ENCODE data around the gene IWS1. TPM values are rescaled to one million over a fixed set of nuclear protein-coding genes. Genes with fewer than 3 reads are reported as not detected.

IWS1 gene
- total RNA-seq, 1 donor from 2014 or later, result 39.3 TPM

DNA sequence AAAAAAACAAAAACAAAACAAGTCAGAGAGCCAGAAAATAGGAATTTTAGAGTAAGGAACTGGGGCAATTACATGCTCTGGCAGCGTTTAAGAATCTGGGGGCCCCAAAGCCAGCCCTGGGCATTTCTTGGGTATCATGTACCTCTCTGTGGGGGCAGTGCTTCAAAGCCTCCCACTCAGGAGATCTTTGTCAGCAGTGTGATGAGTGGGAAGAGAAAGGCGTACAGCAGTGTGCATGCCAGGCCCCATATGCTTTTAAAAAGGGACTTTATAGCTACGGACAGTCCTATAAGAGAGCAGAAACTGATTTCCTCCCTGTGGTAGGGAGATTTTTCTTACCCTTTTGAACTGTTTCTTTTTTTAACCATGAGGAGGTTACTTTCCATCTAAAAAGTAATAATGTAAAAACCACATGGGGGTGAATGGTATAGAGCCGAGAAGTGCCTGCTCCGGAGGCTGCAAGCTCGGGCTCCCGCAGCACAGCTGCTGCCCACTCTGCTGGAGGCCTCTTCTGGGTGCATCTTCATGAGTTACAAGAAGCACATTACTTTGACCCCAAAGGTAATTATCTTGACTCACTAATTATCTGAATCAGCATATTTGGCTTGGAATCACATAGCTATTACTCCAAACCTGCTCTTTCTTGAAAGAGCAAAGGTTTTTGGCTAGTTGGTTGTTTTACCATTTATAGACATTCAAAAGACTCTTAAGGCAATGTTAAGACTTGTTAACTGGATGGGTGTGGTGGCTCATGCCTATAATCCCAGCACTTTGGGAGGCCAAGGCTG, 61.6 kb downstream of the IWS1 start:
- Histone ChIP-seq H3K36me3 (peaks cover 10% of the 10 kb centered on the region), H3K4me3 (no peak overlapping the region), H3K27me3 (no peaks in the 10 kb centered on the region), H3K4me1 (no peaks in the 10 kb centered on the region), H3K9me3 (no peaks in the 10 kb centered on the region), H3K27ac (no peak overlapping the region)
- intact Hi-C loops (cut with DNase I), result no loop called here
- TF ChIP-seq CTCF (IDR thresholded peaks at IDR 0.05), result no peak
- no peak for ATAC-seq
- DNase-seq, result no peak

- ATAC-seq (peak; percentile 20), DNase-seq (no peak)
- intact Hi-C loops (cut with DNase I), result no loop called here
- H3K27me3 ChIP-seq, result no peaks in the 10 kb centered on the region
- TF ChIP-seq CTCF (IDR thresholded peaks at IDR 0.05), result no peak
- H3K4me3 ChIP-seq, result no peak overlapping the region
- no peak overlapping the region for H3K27ac ChIP-seq
- H3K9me3 ChIP-seq, result no peaks in the 10 kb centered on the region
- H3K4me1 ChIP-seq, result no peaks in the 10 kb centered on the region
- peaks cover 4% of the 10 kb centered on the region for H3K36me3 ChIP-seq
Measured at GRCh38 chr2:127463155-127463991, 62.9 kb downstream of the IWS1 start.

GRCh38 chr2:127462461-127462860, 63.8 kb downstream of the IWS1 start:
- Histone ChIP-seq H3K9me3 (no peaks in the 10 kb centered on the region), H3K36me3 (peaks cover 4% of the 10 kb centered on the region), H3K4me3 (no peak overlapping the region), H3K27me3 (no peaks in the 10 kb centered on the region), H3K27ac (no peak overlapping the region), H3K4me1 (no peaks in the 10 kb centered on the region)
- intact Hi-C loops (cut with DNase I), result no loop called here
- no peak for ATAC-seq
- TF ChIP-seq CTCF (IDR thresholded peaks at IDR 0.05), result no peak
- DNase-seq, result no peak

DNA sequence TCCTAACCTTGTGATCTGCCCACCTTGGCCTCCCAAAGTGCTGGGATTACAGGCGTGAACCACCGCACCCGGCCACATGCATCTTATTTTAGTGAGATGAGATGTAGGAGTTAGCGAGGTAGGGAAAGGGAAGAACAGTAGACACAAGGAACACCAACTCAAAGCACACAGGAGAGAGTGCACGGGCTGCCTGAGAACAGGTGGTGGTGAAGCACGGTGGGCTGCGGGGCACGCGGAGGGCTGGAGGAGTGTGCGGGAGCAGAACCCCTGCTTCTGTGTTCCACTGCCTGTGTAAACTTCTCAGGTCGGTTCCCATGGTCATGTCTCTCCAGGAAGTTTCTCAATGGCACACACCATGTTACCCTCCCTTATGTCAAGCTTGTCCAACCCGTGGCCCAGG, 69.3 kb downstream of the IWS1 start:
- DNase-seq, result no peak
- Histone ChIP-seq H3K4me3 (no peak overlapping the region), H3K36me3 (peaks cover 4% of the 10 kb centered on the region), H3K27me3 (no peaks in the 10 kb centered on the region), H3K4me1 (no peaks in the 10 kb centered on the region), H3K27ac (no peak overlapping the region), H3K9me3 (no peaks in the 10 kb centered on the region)
- no peak for ATAC-seq
- intact Hi-C loops (cut with DNase I), result no loop called here
- TF ChIP-seq CTCF (IDR thresholded peaks at IDR 0.05), result no peak

GRCh38 chr2:127455566-127456493, 70.5 kb downstream of the IWS1 start:
- H3K36me3 ChIP-seq, result no peaks in the 10 kb centered on the region
- no peaks in the 10 kb centered on the region for H3K9me3 ChIP-seq
- no peak overlapping the region for H3K4me3 ChIP-seq
- no peak overlapping the region for H3K27ac ChIP-seq
- no peak for TF ChIP-seq CTCF (IDR thresholded peaks at IDR 0.05)
- H3K27me3 ChIP-seq, result no peaks in the 10 kb centered on the region
- no peaks in the 10 kb centered on the region for H3K4me1 ChIP-seq
- DNase-seq, result no peak
- intact Hi-C loops (cut with DNase I), result no loop called here
- no peak for ATAC-seq

Data from upper lobe of right lung (tissue), 1 donor.